Measurements from ENCODE around the gene DOCK2.

The DOCK2 gene

DNA sequence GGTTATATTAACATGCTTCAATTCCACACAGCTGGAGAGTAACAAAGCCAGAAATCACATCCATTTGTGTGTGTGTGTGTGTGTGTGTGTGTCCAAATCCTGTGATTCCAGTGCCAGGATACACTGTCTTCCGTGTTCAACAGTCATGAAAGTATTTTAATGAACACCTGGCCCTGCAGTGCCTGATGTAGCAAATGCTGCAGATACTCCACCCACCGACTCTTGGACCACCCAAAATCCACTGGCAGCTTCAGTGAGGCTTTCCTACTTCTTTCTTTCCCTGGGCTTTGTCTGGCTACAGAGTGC lies 356.4 kb downstream of the DOCK2 start:
- Histone ChIP-seq H4K8ac (ENCODE audit: low read depth, low read length) (no peak overlapping the region), H2AFZ (ENCODE audit: low read length) (no peak overlapping the region), H3K4me1 (ENCODE audit: control insufficient read depth in 2 of 2, insufficient read depth in 1 of 2, low read depth in 1 of 2, low read length in 2 of 2) (no peaks in the 10 kb centered on the region), H3K4me2 (ENCODE audit: insufficient read depth, low read length, poor library complexity, severe bottlenecking) (no peak overlapping the region), H3K4ac (ENCODE audit: low read length) (no peak overlapping the region), H3K18ac (ENCODE audit: low read length) (no peak overlapping the region), H3K27ac (replicated peaks; ENCODE audit: low read length) (no peak overlapping the region), H3K27me3 (ENCODE audit: control insufficient read depth in 3 of 3, insufficient read depth in 3 of 3, low read depth in 1 of 3, low read length in 3 of 3) (no peaks in the 10 kb centered on the region), H3K79me1 (ENCODE audit: low read depth, low read length) (no peaks in the 10 kb centered on the region), H3K23ac (ENCODE audit: low read depth, low read length, poor library complexity) (no peak overlapping the region), H3K9ac (ENCODE audit: low read depth, low read length, poor library complexity) (no peak overlapping the region), H3K4me3 (ENCODE audit: low read length in 2 of 2) (no peak overlapping the region), H3K14ac (ENCODE audit: low read length) (no peak overlapping the region), H2AK5ac (ENCODE audit: low read depth, low read length) (no peak overlapping the region), H3K9me3 (replicated peaks in 1 of 2; ENCODE audit: control insufficient read depth in 2 of 2, insufficient read depth in 1 of 2, low read depth in 1 of 2, low read length in 2 of 2) (no peaks in the 10 kb centered on the region), H2BK5ac (ENCODE audit: low read length) (no peak overlapping the region), H2BK120ac (ENCODE audit: low read depth, low read length) (no peak overlapping the region), H2BK12ac (ENCODE audit: low read length) (no peak overlapping the region), H2BK15ac (ENCODE audit: low read length) (no peak overlapping the region), H3K36me3 (replicated peaks in 1 of 2; ENCODE audit: control insufficient read depth in 2 of 2, insufficient read depth in 2 of 2, low read length in 2 of 2) (no peaks in the 10 kb centered on the region), H4K91ac (ENCODE audit: low read depth, low read length, poor library complexity) (no peak overlapping the region)
- DNase-seq (ENCODE audit: low spot score) = no peak
- WGBS, 2 donors (ENCODE audit: extremely low coverage in 2 of 2, insufficient read length in 2 of 2, insufficient replicate concordance in 1 of 2) = no CpG with 5 or more reads among the region's 2 CpGs

DNA sequence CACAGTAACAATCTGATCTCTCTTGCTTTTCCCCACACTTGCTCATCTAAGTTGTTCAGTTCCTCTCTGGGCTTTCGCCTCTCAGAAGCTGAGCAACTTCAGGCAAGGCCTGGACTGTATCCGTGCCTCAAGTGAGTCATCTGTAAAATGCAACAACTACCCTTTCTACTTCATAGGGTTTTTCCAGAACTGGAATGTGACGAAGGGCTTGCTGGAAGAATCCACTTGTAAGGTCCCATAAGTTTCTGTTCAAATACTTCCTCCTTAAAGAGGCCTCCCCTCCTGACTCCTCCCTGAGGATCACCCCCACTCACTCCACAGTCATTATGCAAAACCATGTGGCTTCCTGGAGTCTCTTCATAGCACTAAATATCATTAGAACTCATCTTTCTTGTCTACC lies 360.7 kb downstream of the DOCK2 start:
- Histone ChIP-seq H3K27ac (replicated peaks; ENCODE audit: low read length) (no peak overlapping the region), H2AFZ (ENCODE audit: low read length) (no peak overlapping the region), H2BK120ac (ENCODE audit: low read depth, low read length) (no peak overlapping the region), H3K9me3 (replicated peaks in 1 of 2; ENCODE audit: control insufficient read depth in 2 of 2, insufficient read depth in 1 of 2, low read depth in 1 of 2, low read length in 2 of 2) (no peaks in the 10 kb centered on the region), H4K91ac (ENCODE audit: low read depth, low read length, poor library complexity) (no peak overlapping the region), H3K18ac (ENCODE audit: low read length) (no peak overlapping the region), H2BK5ac (ENCODE audit: low read length) (no peak overlapping the region), H3K4ac (ENCODE audit: low read length) (no peak overlapping the region), H3K4me2 (ENCODE audit: insufficient read depth, low read length, poor library complexity, severe bottlenecking) (no peak overlapping the region), H3K9ac (ENCODE audit: low read depth, low read length, poor library complexity) (no peak overlapping the region), H2AK5ac (ENCODE audit: low read depth, low read length) (no peak overlapping the region), H4K8ac (ENCODE audit: low read depth, low read length) (no peak overlapping the region), H3K23ac (ENCODE audit: low read depth, low read length, poor library complexity) (no peak overlapping the region), H3K4me1 (ENCODE audit: control insufficient read depth in 2 of 2, insufficient read depth in 1 of 2, low read depth in 1 of 2, low read length in 2 of 2) (no peaks in the 10 kb centered on the region), H3K27me3 (ENCODE audit: control insufficient read depth in 3 of 3, insufficient read depth in 3 of 3, low read depth in 1 of 3, low read length in 3 of 3) (no peaks in the 10 kb centered on the region), H3K14ac (ENCODE audit: low read length) (no peak overlapping the region), H2BK15ac (ENCODE audit: low read length) (no peak overlapping the region), H3K79me1 (ENCODE audit: low read depth, low read length) (no peaks in the 10 kb centered on the region), H3K36me3 (replicated peaks in 1 of 2; ENCODE audit: control insufficient read depth in 2 of 2, insufficient read depth in 2 of 2, low read length in 2 of 2) (no peaks in the 10 kb centered on the region), H3K4me3 (ENCODE audit: low read length in 2 of 2) (no peak overlapping the region), H2BK12ac (ENCODE audit: low read length) (no peak overlapping the region)
- no peak for DNase-seq (ENCODE audit: low spot score)
- WGBS, 2 donors (ENCODE audit: extremely low coverage in 2 of 2, insufficient read length in 2 of 2, insufficient replicate concordance in 1 of 2) = no CpG with 5 or more reads among the region's 3 CpGs

DNA sequence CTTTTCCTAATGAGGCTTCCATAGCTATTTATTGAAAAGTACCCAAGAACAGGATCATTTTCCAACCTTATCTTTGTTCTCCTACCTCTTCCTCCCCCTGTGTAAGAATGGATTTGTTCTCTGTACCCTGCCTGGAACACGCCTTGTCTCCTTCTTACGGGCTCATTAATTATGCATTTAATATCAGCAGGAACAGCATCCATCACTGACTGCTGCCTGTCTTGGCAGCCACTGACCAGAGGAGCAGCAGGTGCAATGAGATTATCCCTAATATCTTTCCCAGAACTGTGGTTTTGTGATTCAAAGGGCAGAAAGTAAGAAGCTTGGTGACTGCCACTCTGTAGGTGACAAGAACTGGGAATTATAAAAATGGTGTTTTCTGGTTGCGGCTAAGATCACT lies 362.5 kb downstream of the DOCK2 start:
- H3K79me1 ChIP-seq (ENCODE audit: low read depth, low read length) = no peaks in the 10 kb centered on the region
- H2BK5ac ChIP-seq (ENCODE audit: low read length) = no peak overlapping the region
- no peak overlapping the region for H3K4me3 ChIP-seq (ENCODE audit: low read length in 2 of 2)
- H3K4me1 ChIP-seq (ENCODE audit: control insufficient read depth in 2 of 2, insufficient read depth in 1 of 2, low read depth in 1 of 2, low read length in 2 of 2) = no peaks in the 10 kb centered on the region
- H3K14ac ChIP-seq (ENCODE audit: low read length) = no peak overlapping the region
- H4K91ac ChIP-seq (ENCODE audit: low read depth, low read length, poor library complexity) = no peak overlapping the region
- H3K4ac ChIP-seq (ENCODE audit: low read length) = no peak overlapping the region
- H2BK15ac ChIP-seq (ENCODE audit: low read length) = no peak overlapping the region
- no peaks in the 10 kb centered on the region for H3K36me3 ChIP-seq (replicated peaks in 1 of 2; ENCODE audit: control insufficient read depth in 2 of 2, insufficient read depth in 2 of 2, low read length in 2 of 2)
- H3K27ac ChIP-seq (replicated peaks; ENCODE audit: low read length) = no peak overlapping the region
- no peak overlapping the region for H3K18ac ChIP-seq (ENCODE audit: low read length)
- H2AFZ ChIP-seq (ENCODE audit: low read length) = no peak overlapping the region
- H4K8ac ChIP-seq (ENCODE audit: low read depth, low read length) = no peak overlapping the region
- no peak overlapping the region for H2BK12ac ChIP-seq (ENCODE audit: low read length)
- no peak overlapping the region for H3K4me2 ChIP-seq (ENCODE audit: insufficient read depth, low read length, poor library complexity, severe bottlenecking)
- no peak overlapping the region for H2BK120ac ChIP-seq (ENCODE audit: low read depth, low read length)
- DNase-seq (ENCODE audit: low spot score) = no peak
- H3K23ac ChIP-seq (ENCODE audit: low read depth, low read length, poor library complexity) = no peak overlapping the region
- H3K9ac ChIP-seq (ENCODE audit: low read depth, low read length, poor library complexity) = no peak overlapping the region
- WGBS, 2 donors (ENCODE audit: extremely low coverage in 2 of 2, insufficient read length in 2 of 2, insufficient replicate concordance in 1 of 2) = no CpG with 5 or more reads among the region's 3 CpGs
- H3K27me3 ChIP-seq (ENCODE audit: control insufficient read depth in 3 of 3, insufficient read depth in 3 of 3, low read depth in 1 of 3, low read length in 3 of 3) = no peaks in the 10 kb centered on the region
- no peak overlapping the region for H2AK5ac ChIP-seq (ENCODE audit: low read depth, low read length)
- H3K9me3 ChIP-seq (replicated peaks in 1 of 2; ENCODE audit: control insufficient read depth in 2 of 2, insufficient read depth in 1 of 2, low read depth in 1 of 2, low read length in 2 of 2) = no peaks in the 10 kb centered on the region

DNA sequence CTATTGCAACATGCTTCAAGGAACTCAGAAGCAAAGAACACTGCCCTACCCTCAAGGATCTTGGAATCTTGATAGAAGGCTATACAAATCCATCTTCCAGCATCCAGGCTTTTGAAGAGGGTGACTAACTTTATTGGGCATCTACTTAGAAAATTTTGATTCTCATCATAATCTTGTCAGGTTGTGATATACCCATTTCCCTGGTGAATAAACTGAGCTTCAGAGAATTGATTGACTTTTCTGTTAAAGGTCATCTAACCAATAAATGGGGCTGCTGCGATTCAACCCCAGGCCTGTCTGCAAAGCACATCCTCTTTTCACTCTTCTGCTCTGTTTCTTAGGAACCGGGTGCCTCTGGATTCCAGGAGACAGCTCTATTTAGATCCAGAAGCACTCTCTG lies 363.1 kb downstream of the DOCK2 start:
- H3K9ac ChIP-seq (ENCODE audit: low read depth, low read length, poor library complexity) = no peak overlapping the region
- no peak overlapping the region for H2AK5ac ChIP-seq (ENCODE audit: low read depth, low read length)
- no peak overlapping the region for H3K18ac ChIP-seq (ENCODE audit: low read length)
- H2BK12ac ChIP-seq (ENCODE audit: low read length) = no peak overlapping the region
- H3K4me2 ChIP-seq (ENCODE audit: insufficient read depth, low read length, poor library complexity, severe bottlenecking) = no peak overlapping the region
- no peak overlapping the region for H4K91ac ChIP-seq (ENCODE audit: low read depth, low read length, poor library complexity)
- H3K27ac ChIP-seq (replicated peaks; ENCODE audit: low read length) = no peak overlapping the region
- DNase-seq (ENCODE audit: low spot score) = no peak
- no peak overlapping the region for H3K14ac ChIP-seq (ENCODE audit: low read length)
- H3K4ac ChIP-seq (ENCODE audit: low read length) = no peak overlapping the region
- H3K27me3 ChIP-seq (ENCODE audit: control insufficient read depth in 3 of 3, insufficient read depth in 3 of 3, low read depth in 1 of 3, low read length in 3 of 3) = no peaks in the 10 kb centered on the region
- no peaks in the 10 kb centered on the region for H3K79me1 ChIP-seq (ENCODE audit: low read depth, low read length)
- H2BK5ac ChIP-seq (ENCODE audit: low read length) = no peak overlapping the region
- WGBS, 2 donors (ENCODE audit: extremely low coverage in 2 of 2, insufficient read length in 2 of 2, insufficient replicate concordance in 1 of 2) = no CpG with 5 or more reads among the region's 2 CpGs
- H3K4me3 ChIP-seq (ENCODE audit: low read length in 2 of 2) = no peak overlapping the region
- H2BK15ac ChIP-seq (ENCODE audit: low read length) = no peak overlapping the region
- H4K8ac ChIP-seq (ENCODE audit: low read depth, low read length) = no peak overlapping the region
- no peaks in the 10 kb centered on the region for H3K4me1 ChIP-seq (ENCODE audit: control insufficient read depth in 2 of 2, insufficient read depth in 1 of 2, low read depth in 1 of 2, low read length in 2 of 2)
- no peaks in the 10 kb centered on the region for H3K9me3 ChIP-seq (replicated peaks in 1 of 2; ENCODE audit: control insufficient read depth in 2 of 2, insufficient read depth in 1 of 2, low read depth in 1 of 2, low read length in 2 of 2)
- H2BK120ac ChIP-seq (ENCODE audit: low read depth, low read length) = no peak overlapping the region
- H3K36me3 ChIP-seq (replicated peaks in 1 of 2; ENCODE audit: control insufficient read depth in 2 of 2, insufficient read depth in 2 of 2, low read length in 2 of 2) = no peaks in the 10 kb centered on the region
- no peak overlapping the region for H2AFZ ChIP-seq (ENCODE audit: low read length)
- H3K23ac ChIP-seq (ENCODE audit: low read depth, low read length, poor library complexity) = no peak overlapping the region

All from neuronal stem cell (in vitro differentiated cells).